ENCODE measurements around the gene TBX3. TPM values are rescaled to one million over a fixed set of nuclear protein-coding genes. Genes with fewer than 3 reads are reported as not detected.

Gene TBX3
- total and polyA plus RNA-seq, 10 of the 15 experiments (the other 5 are each of a cell fraction or from before 2014, with no cell fraction given): 0.04 to 0.28 (median 0.08) TPM; not detected in 7

DNA sequence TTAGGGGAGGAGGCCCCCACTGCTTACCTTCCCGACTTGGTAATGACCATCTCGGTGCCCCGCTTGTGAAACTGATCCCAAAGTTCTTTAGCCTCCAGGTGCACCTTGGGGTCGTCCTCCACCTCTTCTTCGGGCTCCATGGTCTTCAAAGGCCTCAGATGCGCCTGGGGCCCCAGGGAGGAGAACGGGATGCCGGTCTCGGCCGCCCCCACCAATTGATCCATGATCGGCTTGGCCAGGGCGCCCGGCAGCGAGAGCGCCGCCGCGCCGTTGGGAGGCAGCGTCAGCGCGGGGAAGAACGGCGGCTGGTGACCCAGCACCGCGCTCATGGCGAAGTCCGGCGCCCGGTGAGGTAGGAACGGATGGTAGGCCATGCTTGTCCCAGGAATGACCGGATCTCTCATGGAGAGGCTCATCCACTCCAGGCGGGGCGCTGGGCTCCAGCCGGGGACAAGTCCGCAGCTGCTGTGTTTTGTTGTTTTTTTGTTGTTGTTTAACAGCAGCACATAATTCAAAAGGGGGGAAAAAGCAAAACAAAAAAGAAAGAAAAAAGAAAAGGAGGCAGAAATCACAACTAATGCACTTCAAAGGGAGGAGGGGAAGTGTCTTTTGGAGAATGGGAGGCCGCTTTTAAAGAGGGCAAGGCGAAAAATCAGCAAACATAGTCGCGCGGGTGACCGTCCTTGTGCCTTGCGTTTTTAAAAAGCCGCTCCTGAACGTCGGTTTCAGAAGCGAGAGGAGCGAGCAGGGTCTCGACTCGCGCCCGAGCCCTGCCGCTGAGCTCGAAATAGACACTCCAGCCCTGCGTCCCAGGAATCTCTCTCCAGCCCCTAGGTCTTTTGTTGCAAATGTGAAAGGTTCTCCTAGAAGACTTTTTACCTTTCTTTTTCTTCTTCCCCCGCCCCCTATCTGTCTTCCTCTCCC is 928 bp downstream of the TBX3 start:
- BruUV-seq (replicated peaks): no TSS peak
- Histone ChIP-seq H3K36me3 (ENCODE audit: control insufficient read depth in 2 of 2, insufficient read depth in 2 of 2, low read length in 1 of 2) (no peaks in the 10 kb centered on the region), H3K27ac (ENCODE audit: control insufficient read depth, insufficient read depth) (no peak overlapping the region), H3K4me3 (no peak overlapping the region), H2AFZ (ENCODE audit: control insufficient read depth, low read depth, low read length) (no peak overlapping the region), H3K9ac (ENCODE audit: control insufficient read depth, insufficient read depth, low read length) (no peak overlapping the region), H3K4me1 (ENCODE audit: control insufficient read depth, insufficient read depth, low read length) (no peaks in the 10 kb centered on the region), H3K4me2 (ENCODE audit: control insufficient read depth, insufficient read depth) (no peak overlapping the region), H3K79me2 (ENCODE audit: control insufficient read depth, insufficient read depth, low read length) (no peaks in the 10 kb centered on the region), H3K27me3 (replicated peaks in 1 of 2; ENCODE audit: control insufficient read depth in 2 of 2, insufficient read depth in 2 of 2, low read length in 1 of 2) (peaks cover 2 to 25% of the 10 kb centered on the region in 2 experiments), H3K9me3 (replicated peaks; ENCODE audit: control insufficient read depth, insufficient read depth, low read length) (peaks cover 1% of the 10 kb centered on the region; the same call in 1 of the 3 replicates), H4K20me1 (ENCODE audit: control insufficient read depth, insufficient read depth) (no peaks in the 10 kb centered on the region)
- DNase-seq (ENCODE audit: low read depth, low spot score): no peak
- RAD21 ChIA-PET (ENCODE audit: unreplicated experiment): no interaction called here
- SMC1A ChIA-PET (ENCODE audit: uncharacterized antibody, unreplicated experiment): no interaction called here
- ATAC-seq: no peak
- POLR2A ChIA-PET: no interaction called here
- intact Hi-C loops (cut with micrococcal nuclease; ENCODE audit: unreplicated experiment) (no loop called here), in situ Hi-C loops (cut with MboI) (no loop called here)
- WGBS (ENCODE audit: insufficient coverage, insufficient replicate concordance, low lambda C conversion rate, missing lambda C conversion rate): 33% methylated on average over 44 of the region's 56 CpGs
- FAIRE-seq: no peak
- TF ChIP-seq ASH2L (IDR thresholded peaks at IDR 0.05; ENCODE audit: borderline replicate concordance, low read depth): no peak
- TF ChIP-seq SUZ12 (IDR thresholded peaks at IDR 0.05; ENCODE audit: unreplicated experiment): no peak
- TF ChIP-seq SIN3A (IDR thresholded peaks at IDR 0.05; ENCODE audit: low read depth, low read length): no peak
- no peak for TF ChIP-seq RAD51 (IDR thresholded peaks at IDR 0.05)
- TF ChIP-seq KDM1A (IDR thresholded peaks at IDR 0.05; ENCODE audit: borderline replicate concordance): no peak
- TF ChIP-seq RB1 (IDR thresholded peaks at IDR 0.05; ENCODE audit: borderline replicate concordance): no peak
- no peak for TF ChIP-seq CEBPB (IDR thresholded peaks at IDR 0.05; ENCODE audit: borderline replicate concordance in 1 of 2, low read depth in 2 of 2, low read length in 2 of 2)
- no peak for TF ChIP-seq TBL1XR1 (IDR thresholded peaks at IDR 0.05; ENCODE audit: low read depth, low read length)
- TF ChIP-seq, protein P1, sequence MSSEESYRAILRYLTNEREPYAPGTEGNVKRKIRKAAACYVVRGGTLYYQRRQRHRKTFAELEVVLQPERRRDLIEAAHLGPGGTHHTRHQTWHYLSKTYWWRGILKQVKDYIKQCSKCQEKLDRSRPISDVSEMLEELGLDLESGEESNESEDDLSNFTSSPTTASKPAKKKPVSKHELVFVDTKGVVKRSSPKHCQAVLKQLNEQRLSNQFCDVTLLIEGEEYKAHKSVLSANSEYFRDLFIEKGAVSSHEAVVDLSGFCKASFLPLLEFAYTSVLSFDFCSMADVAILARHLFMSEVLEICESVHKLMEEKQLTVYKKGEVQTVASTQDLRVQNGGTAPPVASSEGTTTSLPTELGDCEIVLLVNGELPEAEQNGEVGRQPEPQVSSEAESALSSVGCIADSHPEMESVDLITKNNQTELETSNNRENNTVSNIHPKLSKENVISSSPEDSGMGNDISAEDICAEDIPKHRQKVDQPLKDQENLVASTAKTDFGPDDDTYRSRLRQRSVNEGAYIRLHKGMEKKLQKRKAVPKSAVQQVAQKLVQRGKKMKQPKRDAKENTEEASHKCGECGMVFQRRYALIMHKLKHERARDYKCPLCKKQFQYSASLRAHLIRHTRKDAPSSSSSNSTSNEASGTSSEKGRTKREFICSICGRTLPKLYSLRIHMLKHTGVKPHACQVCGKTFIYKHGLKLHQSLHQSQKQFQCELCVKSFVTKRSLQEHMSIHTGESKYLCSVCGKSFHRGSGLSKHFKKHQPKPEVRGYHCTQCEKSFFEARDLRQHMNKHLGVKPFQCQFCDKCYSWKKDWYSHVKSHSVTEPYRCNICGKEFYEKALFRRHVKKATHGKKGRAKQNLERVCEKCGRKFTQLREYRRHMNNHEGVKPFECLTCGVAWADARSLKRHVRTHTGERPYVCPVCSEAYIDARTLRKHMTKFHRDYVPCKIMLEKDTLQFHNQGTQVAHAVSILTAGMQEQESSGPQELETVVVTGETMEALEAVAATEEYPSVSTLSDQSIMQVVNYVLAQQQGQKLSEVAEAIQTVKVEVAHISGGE (CRISPR knock-in tag; IDR thresholded peaks at IDR 0.05): no peak
- TF ChIP-seq MTA2 (IDR thresholded peaks at IDR 0.05; ENCODE audit: low read depth): no peak
- TF ChIP-seq, protein P2, sequence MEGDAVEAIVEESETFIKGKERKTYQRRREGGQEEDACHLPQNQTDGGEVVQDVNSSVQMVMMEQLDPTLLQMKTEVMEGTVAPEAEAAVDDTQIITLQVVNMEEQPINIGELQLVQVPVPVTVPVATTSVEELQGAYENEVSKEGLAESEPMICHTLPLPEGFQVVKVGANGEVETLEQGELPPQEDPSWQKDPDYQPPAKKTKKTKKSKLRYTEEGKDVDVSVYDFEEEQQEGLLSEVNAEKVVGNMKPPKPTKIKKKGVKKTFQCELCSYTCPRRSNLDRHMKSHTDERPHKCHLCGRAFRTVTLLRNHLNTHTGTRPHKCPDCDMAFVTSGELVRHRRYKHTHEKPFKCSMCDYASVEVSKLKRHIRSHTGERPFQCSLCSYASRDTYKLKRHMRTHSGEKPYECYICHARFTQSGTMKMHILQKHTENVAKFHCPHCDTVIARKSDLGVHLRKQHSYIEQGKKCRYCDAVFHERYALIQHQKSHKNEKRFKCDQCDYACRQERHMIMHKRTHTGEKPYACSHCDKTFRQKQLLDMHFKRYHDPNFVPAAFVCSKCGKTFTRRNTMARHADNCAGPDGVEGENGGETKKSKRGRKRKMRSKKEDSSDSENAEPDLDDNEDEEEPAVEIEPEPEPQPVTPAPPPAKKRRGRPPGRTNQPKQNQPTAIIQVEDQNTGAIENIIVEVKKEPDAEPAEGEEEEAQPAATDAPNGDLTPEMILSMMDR (IDR thresholded peaks at IDR 0.05 in 2 of 3, conservative IDR thresholded peaks at IDR 0.05 in 1 of 3; ENCODE audit: control insufficient read depth in 2 of 3, extremely low read depth in 1 of 3, insufficient read depth in 1 of 3, low read depth in 3 of 3, low read length in 3 of 3): no peak
- TF ChIP-seq STAT3 (IDR thresholded peaks at IDR 0.05; ENCODE audit: low read depth, low read length): no peak
- no peak for TF ChIP-seq PAX5 (IDR thresholded peaks at IDR 0.05; ENCODE audit: borderline replicate concordance, low read depth, low read length)
- no peak for TF ChIP-seq ZNF217 (IDR thresholded peaks at IDR 0.05)
- CTCF ChIA-PET: no interaction called here
